ENCODE data around the gene RGS3. TPM values are rescaled to one million over a fixed set of nuclear protein-coding genes. Genes with fewer than 3 reads are reported as not detected.

The RGS3 gene
- total and polyA plus RNA-seq, 10 of the 15 experiments (the other 5 are each of a cell fraction or from before 2014, with no cell fraction given), result 2.9 to 138 (median 28.8) TPM

- no peak for FAIRE-seq
- Histone ChIP-seq H3K4me3 (no peak overlapping the region), H3K36me3 (ENCODE audit: control insufficient read depth in 2 of 2, insufficient read depth in 2 of 2, low read length in 1 of 2) (no peaks in the 10 kb centered on the region), H3K27me3 (replicated peaks in 1 of 2; ENCODE audit: control insufficient read depth in 2 of 2, insufficient read depth in 2 of 2, low read length in 1 of 2) (no peaks in the 10 kb centered on the region), H4K20me1 (ENCODE audit: control insufficient read depth, insufficient read depth) (no peaks in the 10 kb centered on the region), H3K4me2 (ENCODE audit: control insufficient read depth, insufficient read depth) (no peak overlapping the region), H3K27ac (ENCODE audit: control insufficient read depth, insufficient read depth) (no peak overlapping the region), H3K4me1 (ENCODE audit: control insufficient read depth, insufficient read depth, low read length) (peaks cover 9% of the 10 kb centered on the region), H2AFZ (ENCODE audit: control insufficient read depth, low read depth, low read length) (no peak overlapping the region), H3K9ac (ENCODE audit: control insufficient read depth, insufficient read depth, low read length) (no peak overlapping the region), H3K9me3 (replicated peaks; ENCODE audit: control insufficient read depth, insufficient read depth, low read length) (no peaks in the 10 kb centered on the region), H3K79me2 (ENCODE audit: control insufficient read depth, insufficient read depth, low read length) (no peaks in the 10 kb centered on the region)
- TF ChIP-seq CEBPB (IDR thresholded peaks at IDR 0.05; ENCODE audit: borderline replicate concordance in 1 of 2, low read depth in 2 of 2, low read length in 2 of 2) (no peak), CHD4 (IDR thresholded peaks at IDR 0.05) (no peak), WRNIP1 (IDR thresholded peaks at IDR 0.05; ENCODE audit: borderline replicate concordance, low read depth, low read length) (no peak), SMAD5 (IDR thresholded peaks at IDR 0.05; ENCODE audit: low read depth) (no peak), ZZZ3 (IDR thresholded peaks at IDR 0.05; ENCODE audit: control insufficient read depth, insufficient read length, low read depth) (no peak)
- BruUV-seq (replicated peaks), result no TSS peak
- ChIA-PET SMC1A (ENCODE audit: uncharacterized antibody, unreplicated experiment) (interaction anchor here (0.6 to 1.3 kb wide), 4 partner anchors 13 to 1163 kb away, joined by 3 to 4 read pairs (median 3); no protein-coding TSS in a partner anchor), CTCF (no interaction called here), POLR2A (interaction anchor here (0.6 to 0.7 kb wide), 3 partner anchors 12 to 69 kb away, joined by 3 to 5 read pairs (median 4); no protein-coding TSS in a partner anchor), RAD21 (ENCODE audit: unreplicated experiment) (no interaction called here)
- intact Hi-C loops (cut with micrococcal nuclease; ENCODE audit: unreplicated experiment) (no loop called here), in situ Hi-C loops (cut with MboI) (no loop called here)
- ATAC-seq, result no peak
- WGBS (ENCODE audit: insufficient coverage, insufficient replicate concordance, low lambda C conversion rate, missing lambda C conversion rate), result 86% methylated on average over 10 of the region's 10 CpGs
- no peak for DNase-seq (ENCODE audit: low read depth, low spot score)
These were observed 35.8 kb downstream of the RGS3 start for GRCh38 chr9:113499153-113499875.

- DNase-seq (ENCODE audit: low read depth, low spot score), result no peak
- no peak for ATAC-seq
- in situ Hi-C loops (cut with MboI), result no loop called here
- Histone ChIP-seq H2AFZ (ENCODE audit: control insufficient read depth, low read depth, low read length) (no peak overlapping the region), H3K27ac (ENCODE audit: control insufficient read depth, insufficient read depth) (no peak overlapping the region), H3K4me1 (ENCODE audit: control insufficient read depth, insufficient read depth, low read length) (peaks cover 9% of the 10 kb centered on the region), H3K4me2 (ENCODE audit: control insufficient read depth, insufficient read depth) (no peak overlapping the region), H3K27me3 (replicated peaks in 1 of 2; ENCODE audit: control insufficient read depth in 2 of 2, insufficient read depth in 2 of 2, low read length in 1 of 2) (no peaks in the 10 kb centered on the region), H3K9ac (ENCODE audit: control insufficient read depth, insufficient read depth, low read length) (no peak overlapping the region), H3K9me3 (replicated peaks; ENCODE audit: control insufficient read depth, insufficient read depth, low read length) (no peaks in the 10 kb centered on the region), H3K79me2 (ENCODE audit: control insufficient read depth, insufficient read depth, low read length) (no peaks in the 10 kb centered on the region), H3K4me3 (no peak overlapping the region), H4K20me1 (ENCODE audit: control insufficient read depth, insufficient read depth) (no peaks in the 10 kb centered on the region), H3K36me3 (ENCODE audit: control insufficient read depth in 2 of 2, insufficient read depth in 2 of 2, low read length in 1 of 2) (no peaks in the 10 kb centered on the region)
- 36% methylated on average over 5 of the region's 5 CpGs for WGBS (ENCODE audit: insufficient coverage, insufficient replicate concordance, low lambda C conversion rate, missing lambda C conversion rate)
- no TSS peak for BruUV-seq (replicated peaks)
- ChIA-PET RAD21 (ENCODE audit: unreplicated experiment) (no interaction called here), SMC1A (ENCODE audit: uncharacterized antibody, unreplicated experiment) (interaction anchor here (1.1 to 1.3 kb wide), 3 partner anchors 12 to 24 kb away, joined by 3 to 4 read pairs (median 3); no protein-coding TSS in a partner anchor), POLR2A (no interaction called here), CTCF (no interaction called here)
- intact Hi-C loops (cut with micrococcal nuclease; ENCODE audit: unreplicated experiment), result no loop called here
- no peak for FAIRE-seq
- no peak for TF ChIP-seq HDGF (IDR thresholded peaks at IDR 0.05)
- no peak for TF ChIP-seq CBX5 (IDR thresholded peaks at IDR 0.05; ENCODE audit: low read depth)
- TF ChIP-seq ZNF687 (IDR thresholded peaks at IDR 0.05), result no peak
- no peak for TF ChIP-seq POLR2AphosphoS5 (IDR thresholded peaks at IDR 0.05; ENCODE audit: low read length)
- no peak for TF ChIP-seq NFYB (IDR thresholded peaks at IDR 0.05; ENCODE audit: insufficient read depth, low read depth, low read length)
- no peak for TF ChIP-seq ZNF274 (IDR thresholded peaks at IDR 0.05; ENCODE audit: insufficient read depth, insufficient read length)
These were observed 36.5 kb downstream of the RGS3 start for GRCh38 chr9:113499876-113500497.

Data from GM12878 (cell line).